DND-41 (cell line): ENCODE results near the gene PPM1F.

Experiments used
- ATAC-seq: fragments of 200-7000 bp; cut with Tn5 transposase; 3 replicates; pipeline ENCODE4 v1.9.1; 2021; ENCODE audit warnings: low read depth; ENCODE audit not compliant: insufficient read depth
- DNase-seq: peaks from one replicate; pipeline ENCODE4 v3.0.0-alpha.2; 2020
- H2AFZ ChIP-seq: 2 replicates; pipeline ENCODE4 v1.6.0; 2012; ENCODE audit warnings: low read depth, low read length
- H3K27ac ChIP-seq: 2 replicates; pipeline ENCODE4 v1.5.1; 2012; ENCODE audit warnings: low read length, inconsistent platforms
- H3K27me3 ChIP-seq: fragments of 200-600 bp; sonication (generic); 2 replicates; pipeline ENCODE4 v1.6.0; 2012; ENCODE audit warnings: low read length, mild to moderate bottlenecking, inconsistent platforms; ENCODE audit not compliant: insufficient read depth, poor library complexity
- H3K36me3 ChIP-seq: 2 replicates; pipeline ENCODE4 v1.5.1; 2012; ENCODE audit warnings: low read length, inconsistent platforms; ENCODE audit not compliant: insufficient read depth
- H3K4me1 ChIP-seq: 2 replicates; pipeline ENCODE4 v1.5.1; 2012; ENCODE audit warnings: mild to moderate bottlenecking, low read length; ENCODE audit not compliant: insufficient read depth
- H3K4me2 ChIP-seq: 2 replicates; pipeline ENCODE4 v1.6.0; 2012; ENCODE audit warnings: mild to moderate bottlenecking, moderate library complexity, low read length, inconsistent platforms; ENCODE audit not compliant: insufficient read depth
- H3K4me3 ChIP-seq, 2 experiments: fragments of 200-600 bp in 1 of 2; shearing (Covaris generic) in 1 of 2; 2 replicates each; pipeline ENCODE4 v1.5.1; 2012 to 2016; ENCODE audit warnings: inconsistent platforms in 2 of 2, low read length in 2 of 2, mild to moderate bottlenecking in 2 of 2, low read depth in 1 of 2, moderate library complexity in 1 of 2
- H3K79me2 ChIP-seq: 2 replicates; pipeline ENCODE4 v1.6.0; 2012; ENCODE audit warnings: low read length, inconsistent platforms; ENCODE audit not compliant: insufficient read depth
- H3K9ac ChIP-seq: 2 replicates; pipeline ENCODE4 v1.6.0; 2012; ENCODE audit warnings: low read depth, mild to moderate bottlenecking, inconsistent platforms, low read length, moderate library complexity
- H3K9me3 ChIP-seq: 2 replicates; pipeline ENCODE4 v1.5.1; 2012; ENCODE audit warnings: low read length, moderate library complexity, mild to moderate bottlenecking, inconsistent platforms; ENCODE audit not compliant: insufficient read depth, severe bottlenecking
- H4K20me1 ChIP-seq: 2 replicates; pipeline ENCODE4 v1.6.0; 2012; ENCODE audit warnings: low read length; ENCODE audit not compliant: insufficient read depth
- EZH2 ChIP-seq: IDR thresholded peaks from 3 replicates; pipeline ENCODE4 v1.6.1; 2012; ENCODE audit warnings: borderline replicate concordance, low read depth, mild to moderate bottlenecking, moderate library complexity, low read length, inconsistent platforms; ENCODE audit not compliant: severe bottlenecking
- TF ChIP-seq, protein P1 (sequence below): IDR thresholded peaks from 2 replicates; pipeline ENCODE4 v1.5.1; 2012; ENCODE audit warnings: borderline replicate concordance, low read length, moderate library complexity, mild to moderate bottlenecking; ENCODE audit not compliant: poor library complexity, severe bottlenecking; ENCODE audit errors: extremely low read depth

The PPM1F gene

DNA sequence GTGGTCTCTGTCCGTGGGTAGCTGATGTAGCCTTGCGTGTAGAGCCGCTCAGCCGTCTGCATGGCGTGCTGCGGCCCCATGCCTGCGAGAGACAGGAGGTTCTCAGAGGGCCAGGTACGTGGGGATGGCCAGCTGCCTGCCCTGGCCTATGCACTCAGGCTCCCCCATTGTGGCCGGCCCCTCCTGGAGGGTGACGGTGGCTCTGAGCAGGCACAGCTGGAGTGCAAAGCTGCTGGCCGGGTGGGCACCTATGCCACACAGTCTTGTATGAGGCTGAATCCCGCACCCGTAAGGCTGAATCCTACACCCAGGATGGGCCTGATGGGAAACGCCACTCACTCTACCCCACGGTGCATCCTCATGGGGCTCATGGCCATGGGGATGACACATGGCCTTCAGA, 11.6 kb upstream of the PPM1F start:
- DNase-seq, result no peak
- H3K79me2 ChIP-seq, result no peaks in the 10 kb centered on the region
- no peak overlapping the region for H3K4me2 ChIP-seq
- H2AFZ ChIP-seq, result no peak overlapping the region
- H3K36me3 ChIP-seq, result peaks cover 94% of the 10 kb centered on the region
- TF ChIP-seq EZH2, result no peak
- TF ChIP-seq, protein P1, sequence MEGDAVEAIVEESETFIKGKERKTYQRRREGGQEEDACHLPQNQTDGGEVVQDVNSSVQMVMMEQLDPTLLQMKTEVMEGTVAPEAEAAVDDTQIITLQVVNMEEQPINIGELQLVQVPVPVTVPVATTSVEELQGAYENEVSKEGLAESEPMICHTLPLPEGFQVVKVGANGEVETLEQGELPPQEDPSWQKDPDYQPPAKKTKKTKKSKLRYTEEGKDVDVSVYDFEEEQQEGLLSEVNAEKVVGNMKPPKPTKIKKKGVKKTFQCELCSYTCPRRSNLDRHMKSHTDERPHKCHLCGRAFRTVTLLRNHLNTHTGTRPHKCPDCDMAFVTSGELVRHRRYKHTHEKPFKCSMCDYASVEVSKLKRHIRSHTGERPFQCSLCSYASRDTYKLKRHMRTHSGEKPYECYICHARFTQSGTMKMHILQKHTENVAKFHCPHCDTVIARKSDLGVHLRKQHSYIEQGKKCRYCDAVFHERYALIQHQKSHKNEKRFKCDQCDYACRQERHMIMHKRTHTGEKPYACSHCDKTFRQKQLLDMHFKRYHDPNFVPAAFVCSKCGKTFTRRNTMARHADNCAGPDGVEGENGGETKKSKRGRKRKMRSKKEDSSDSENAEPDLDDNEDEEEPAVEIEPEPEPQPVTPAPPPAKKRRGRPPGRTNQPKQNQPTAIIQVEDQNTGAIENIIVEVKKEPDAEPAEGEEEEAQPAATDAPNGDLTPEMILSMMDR, result no peak
- H3K9me3 ChIP-seq, result no peaks in the 10 kb centered on the region
- H3K27ac ChIP-seq, result no peak overlapping the region
- H4K20me1 ChIP-seq, result no peaks in the 10 kb centered on the region; the same call in 1 of the 2 replicates
- no peaks in the 10 kb centered on the region for H3K27me3 ChIP-seq
- no peaks in the 10 kb centered on the region for H3K4me1 ChIP-seq
- no peak overlapping the region for H3K9ac ChIP-seq
- H3K4me3 ChIP-seq, result no peak overlapping the region
- ATAC-seq, result no peak

DNA sequence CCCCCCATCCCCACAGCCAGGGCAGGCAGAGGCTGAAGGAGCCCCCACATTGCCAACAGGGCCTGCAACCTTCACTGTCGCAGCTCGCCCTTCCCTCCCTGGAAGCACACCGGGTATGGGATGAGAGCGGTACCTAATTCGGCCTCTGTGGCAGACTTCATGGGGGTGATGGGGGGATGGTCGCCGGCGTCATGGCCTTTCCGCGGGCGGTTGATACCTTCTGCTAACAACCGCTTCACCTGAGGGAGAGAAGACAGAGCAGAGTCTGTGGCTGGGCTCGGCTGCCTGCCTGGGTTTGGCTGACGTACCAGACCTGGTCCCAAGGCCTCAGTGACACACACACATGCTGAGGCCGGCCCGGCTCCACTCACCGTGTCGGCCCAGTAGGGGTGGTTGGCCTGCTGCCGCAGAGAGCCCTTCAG, 11.2 kb upstream of the PPM1F start:
- Histone ChIP-seq H3K4me1 (no peaks in the 10 kb centered on the region), H2AFZ (no peak overlapping the region), H3K9ac (no peak overlapping the region), H3K4me2 (no peak overlapping the region), H3K79me2 (no peaks in the 10 kb centered on the region), H3K27ac (no peak overlapping the region), H3K9me3 (no peaks in the 10 kb centered on the region), H4K20me1 (no peaks in the 10 kb centered on the region; the same call in 1 of the 2 replicates), H3K4me3 (no peak overlapping the region), H3K27me3 (no peaks in the 10 kb centered on the region), H3K36me3 (peaks cover 95% of the 10 kb centered on the region)
- DNase-seq (no peak), ATAC-seq (no peak)
- TF ChIP-seq, protein P1, result no peak
- TF ChIP-seq EZH2, result no peak

DNA sequence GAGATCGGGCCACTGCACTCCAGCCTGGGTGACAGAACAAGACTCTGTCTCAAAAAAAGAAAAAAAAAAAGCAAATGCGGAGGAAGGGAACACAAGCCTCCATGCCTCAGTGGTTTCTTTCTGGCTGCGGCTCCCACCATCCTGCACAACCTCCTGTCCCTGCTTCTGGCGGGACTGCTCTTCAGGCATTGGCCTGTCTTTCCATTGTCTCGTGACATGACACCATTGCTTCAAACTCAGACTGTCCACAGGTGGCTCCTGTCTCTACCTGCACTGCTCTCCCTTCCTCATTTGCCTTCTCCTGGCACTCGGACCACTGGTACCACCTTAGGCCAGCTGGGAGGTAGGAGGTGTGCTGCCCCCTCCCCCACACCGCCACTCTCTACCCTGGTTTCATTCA, 10.6 kb upstream of the PPM1F start:
- H3K9ac ChIP-seq, result no peak overlapping the region

More for the DNA sequence above, 10.6 kb upstream of the PPM1F start:
- ATAC-seq (no peak), DNase-seq (no peak)
- Histone ChIP-seq H4K20me1 (no peaks in the 10 kb centered on the region; the same call in 1 of the 2 replicates), H3K27me3 (no peaks in the 10 kb centered on the region), H2AFZ (no peak overlapping the region), H3K79me2 (no peaks in the 10 kb centered on the region), H3K36me3 (peaks cover 95% of the 10 kb centered on the region), H3K27ac (no peak overlapping the region), H3K9me3 (no peaks in the 10 kb centered on the region), H3K4me1 (no peaks in the 10 kb centered on the region), H3K4me2 (no peak overlapping the region), H3K4me3 (no peak overlapping the region)
- TF ChIP-seq, protein P1, result no peak
- TF ChIP-seq EZH2, result no peak
